ENCODE results near the gene CNTN2.

Gene CNTN2, protein sequence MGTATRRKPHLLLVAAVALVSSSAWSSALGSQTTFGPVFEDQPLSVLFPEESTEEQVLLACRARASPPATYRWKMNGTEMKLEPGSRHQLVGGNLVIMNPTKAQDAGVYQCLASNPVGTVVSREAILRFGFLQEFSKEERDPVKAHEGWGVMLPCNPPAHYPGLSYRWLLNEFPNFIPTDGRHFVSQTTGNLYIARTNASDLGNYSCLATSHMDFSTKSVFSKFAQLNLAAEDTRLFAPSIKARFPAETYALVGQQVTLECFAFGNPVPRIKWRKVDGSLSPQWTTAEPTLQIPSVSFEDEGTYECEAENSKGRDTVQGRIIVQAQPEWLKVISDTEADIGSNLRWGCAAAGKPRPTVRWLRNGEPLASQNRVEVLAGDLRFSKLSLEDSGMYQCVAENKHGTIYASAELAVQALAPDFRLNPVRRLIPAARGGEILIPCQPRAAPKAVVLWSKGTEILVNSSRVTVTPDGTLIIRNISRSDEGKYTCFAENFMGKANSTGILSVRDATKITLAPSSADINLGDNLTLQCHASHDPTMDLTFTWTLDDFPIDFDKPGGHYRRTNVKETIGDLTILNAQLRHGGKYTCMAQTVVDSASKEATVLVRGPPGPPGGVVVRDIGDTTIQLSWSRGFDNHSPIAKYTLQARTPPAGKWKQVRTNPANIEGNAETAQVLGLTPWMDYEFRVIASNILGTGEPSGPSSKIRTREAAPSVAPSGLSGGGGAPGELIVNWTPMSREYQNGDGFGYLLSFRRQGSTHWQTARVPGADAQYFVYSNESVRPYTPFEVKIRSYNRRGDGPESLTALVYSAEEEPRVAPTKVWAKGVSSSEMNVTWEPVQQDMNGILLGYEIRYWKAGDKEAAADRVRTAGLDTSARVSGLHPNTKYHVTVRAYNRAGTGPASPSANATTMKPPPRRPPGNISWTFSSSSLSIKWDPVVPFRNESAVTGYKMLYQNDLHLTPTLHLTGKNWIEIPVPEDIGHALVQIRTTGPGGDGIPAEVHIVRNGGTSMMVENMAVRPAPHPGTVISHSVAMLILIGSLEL

DNA sequence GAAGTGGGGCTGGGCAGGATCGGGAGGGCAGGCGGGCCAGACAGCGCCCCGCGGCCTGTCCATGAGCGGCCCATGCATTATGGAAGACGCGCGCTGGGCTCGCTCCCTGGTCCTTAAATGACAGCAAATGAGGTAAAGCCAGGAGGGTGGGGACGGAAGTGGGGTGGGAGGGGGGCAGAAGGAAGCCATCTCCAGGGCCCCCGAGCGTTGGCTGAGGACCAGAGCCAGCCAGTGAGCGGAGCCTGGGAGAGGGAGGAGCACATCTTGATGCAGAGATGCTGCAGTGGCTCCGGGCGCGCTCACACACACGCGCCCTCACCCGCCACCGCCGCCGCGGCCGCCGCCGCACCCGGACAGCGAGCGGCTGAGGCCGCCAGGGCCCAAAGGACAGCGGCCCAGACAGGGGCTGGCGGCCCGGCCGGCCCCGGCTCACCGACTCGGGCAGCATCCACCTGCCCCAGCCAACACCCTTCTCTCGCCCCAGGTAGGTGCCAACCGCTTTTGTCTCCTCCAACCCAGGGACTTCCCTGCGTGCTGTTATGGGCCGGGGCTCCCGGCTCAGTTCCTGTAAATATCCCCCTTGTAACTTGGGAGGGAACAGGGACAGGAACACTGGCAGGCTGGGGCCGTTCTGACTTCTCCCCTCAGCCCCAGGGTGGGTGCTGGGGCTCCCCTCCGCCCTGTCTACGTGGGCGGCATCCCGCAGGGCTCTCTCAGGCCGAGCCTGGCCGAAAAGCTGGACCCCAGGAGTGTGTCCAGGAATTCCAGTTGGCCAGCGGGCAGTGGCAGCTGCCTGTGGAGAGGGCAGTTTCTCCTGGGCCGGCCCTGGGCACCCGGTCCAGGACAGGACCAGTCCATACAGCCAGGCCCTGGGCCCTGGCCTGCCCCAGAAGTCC, at the start of gene CNTN2:
Gene CNTN2, plus strand, starts transcription at position 302 of the 896 bp plus-strand sequence. CDS start 9,974 bp downstream, outside the sequence.
- H3K27me3 ChIP-seq (ENCODE audit: insufficient read depth, low read length), result peaks cover 87% of the 10 kb centered on the region
- H3K9ac ChIP-seq (ENCODE audit: low read depth, low read length), result peak within 1 kb of the TSS; percentile 40; the same call in 1 of the 2 replicates
- H3K9me3 ChIP-seq (ENCODE audit: insufficient read depth, low read depth, low read length), result no peaks in the 10 kb centered on the region
- peaks cover 22% of the 10 kb centered on the region for H3K4me1 ChIP-seq (ENCODE audit: insufficient read depth, low read length)
- H3K36me3 ChIP-seq (ENCODE audit: insufficient read depth, low read depth, low read length), result no peaks in the 10 kb centered on the region
- H3K27ac ChIP-seq (ENCODE audit: low read length), result no peak within 1 kb of the TSS
- H3K4me3 ChIP-seq (ENCODE audit: low read length), result peak within 1 kb of the TSS; percentile 59; the same call in 1 of the 2 replicates

DNA sequence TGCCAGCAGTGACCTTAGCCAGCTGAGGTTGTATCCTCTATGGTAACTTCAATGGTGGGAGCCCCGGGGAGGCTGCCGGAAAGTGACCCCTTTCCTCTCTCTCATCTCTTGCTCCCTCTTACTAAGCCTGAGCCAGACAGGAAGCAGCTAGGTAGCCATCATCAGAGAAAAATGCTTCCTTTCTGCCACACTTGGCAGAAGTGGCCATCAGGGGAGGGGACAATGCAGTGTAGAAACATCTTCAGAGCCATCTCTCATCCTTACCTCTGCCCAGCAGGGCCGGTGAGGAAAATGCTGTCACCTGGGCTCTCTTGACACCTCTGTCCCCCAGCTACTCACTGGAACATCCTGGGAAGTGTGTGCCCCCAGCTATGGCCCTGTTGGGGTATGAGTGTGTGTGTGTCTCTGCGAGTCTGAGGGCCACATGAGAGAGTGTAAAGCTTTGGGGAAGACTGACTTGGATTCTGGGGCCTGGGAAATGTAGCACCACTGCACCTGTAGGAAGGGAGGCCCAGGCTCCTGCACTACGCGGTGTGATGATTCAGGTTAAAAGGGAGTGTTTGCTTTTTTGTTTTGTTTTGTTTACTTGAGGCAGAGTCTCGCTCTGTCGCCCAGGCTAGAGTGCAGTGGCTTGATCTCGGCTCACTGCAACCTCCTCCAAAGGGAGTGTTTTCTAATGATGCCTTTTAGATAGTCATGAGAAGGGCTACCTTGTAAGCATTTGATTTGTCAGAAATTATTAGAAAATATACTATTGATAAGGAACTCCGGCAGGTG, 48.7 kb upstream of the CNTN2 start:
- H3K4me1 ChIP-seq (ENCODE audit: insufficient read depth, low read length), result peaks cover 21% of the 10 kb centered on the region
- no peaks in the 10 kb centered on the region for H3K36me3 ChIP-seq (ENCODE audit: insufficient read depth, low read depth, low read length)
- peaks cover 43% of the 10 kb centered on the region; the same call in 1 of the 2 replicates for H3K27me3 ChIP-seq (ENCODE audit: insufficient read depth, low read length)
- H3K27ac ChIP-seq (ENCODE audit: low read length), result no peak overlapping the region
- H3K9ac ChIP-seq (ENCODE audit: low read depth, low read length), result no peak overlapping the region
- H3K4me3 ChIP-seq (ENCODE audit: low read length), result no peak overlapping the region
- no peaks in the 10 kb centered on the region for H3K9me3 ChIP-seq (ENCODE audit: insufficient read depth, low read depth, low read length)

DNA sequence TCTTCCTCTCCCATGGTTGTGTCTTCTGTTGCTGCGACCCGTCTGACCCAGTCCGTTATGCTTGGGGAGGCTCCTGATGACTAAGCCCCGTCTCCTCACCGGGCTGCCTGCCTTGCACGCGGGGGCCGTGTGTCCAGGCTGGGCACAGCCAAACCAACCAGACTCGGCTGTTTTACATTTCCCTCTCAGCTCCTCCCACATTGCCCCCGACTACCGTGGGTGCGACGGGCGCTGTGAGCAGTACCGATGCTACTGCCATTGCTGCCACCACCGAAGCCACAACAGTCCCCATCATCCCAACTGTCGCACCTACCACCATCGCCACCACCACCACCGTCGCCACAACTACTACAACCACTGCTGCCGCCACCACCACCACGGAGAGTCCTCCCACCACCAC, 46.0 kb upstream of the CNTN2 start:
- peaks cover 31% of the 10 kb centered on the region; the same call in 1 of the 2 replicates for H3K27me3 ChIP-seq (ENCODE audit: insufficient read depth, low read length)

DNA sequence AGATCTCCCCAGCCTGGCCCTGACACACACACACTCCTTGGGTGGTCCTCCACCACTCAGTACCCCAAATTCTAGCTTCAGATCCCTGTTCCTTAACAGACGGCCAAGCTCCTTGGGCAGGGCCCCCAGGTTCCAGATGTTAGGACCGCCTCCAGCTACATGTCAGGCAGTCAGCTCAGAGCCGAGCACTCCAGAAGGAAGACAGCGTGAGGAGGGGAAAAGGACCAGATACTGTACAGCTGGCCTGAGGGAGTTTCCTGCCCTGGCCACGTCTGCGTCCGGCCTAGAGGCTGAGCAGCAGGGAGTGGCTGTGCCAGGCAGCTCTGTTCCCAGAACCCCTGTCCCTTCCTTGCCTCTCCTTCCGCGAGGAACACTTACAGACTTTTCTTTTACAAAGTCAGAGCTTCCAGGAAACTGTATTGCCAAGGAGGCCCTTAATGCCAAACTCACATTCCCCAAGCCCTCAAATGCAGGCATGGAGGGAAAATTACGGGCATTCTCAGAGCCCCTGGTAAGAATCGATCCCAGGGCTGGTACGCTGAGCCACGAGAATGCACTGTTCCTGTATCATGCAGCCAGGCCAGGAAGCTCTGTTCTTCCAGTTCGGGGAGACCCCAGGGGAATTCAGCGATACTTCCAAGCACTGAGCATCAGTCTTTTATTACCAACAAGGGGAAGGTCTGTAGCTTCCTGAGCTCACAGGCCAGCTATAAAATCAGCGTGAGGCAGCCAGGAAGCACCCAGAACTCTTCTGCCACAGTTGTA, 45.2 kb upstream of the CNTN2 start:
- Histone ChIP-seq H3K4me3 (ENCODE audit: low read length) (no peak overlapping the region), H3K9ac (ENCODE audit: low read depth, low read length) (no peak overlapping the region), H3K4me1 (ENCODE audit: insufficient read depth, low read length) (peaks cover 6% of the 10 kb centered on the region), H3K36me3 (ENCODE audit: insufficient read depth, low read depth, low read length) (no peaks in the 10 kb centered on the region), H3K27ac (ENCODE audit: low read length) (no peak overlapping the region), H3K27me3 (ENCODE audit: insufficient read depth, low read length) (peaks cover 31% of the 10 kb centered on the region; the same call in 1 of the 2 replicates), H3K9me3 (ENCODE audit: insufficient read depth, low read depth, low read length) (no peaks in the 10 kb centered on the region)

More for the DNA sequence above, 46.0 kb upstream of the CNTN2 start:
- H3K9ac ChIP-seq (ENCODE audit: low read depth, low read length), result no peak overlapping the region
- H3K4me3 ChIP-seq (ENCODE audit: low read length), result no peak overlapping the region
- no peaks in the 10 kb centered on the region for H3K9me3 ChIP-seq (ENCODE audit: insufficient read depth, low read depth, low read length)
- no peaks in the 10 kb centered on the region for H3K36me3 ChIP-seq (ENCODE audit: insufficient read depth, low read depth, low read length)
- H3K4me1 ChIP-seq (ENCODE audit: insufficient read depth, low read length), result peaks cover 3% of the 10 kb centered on the region; the same call in 1 of the 2 replicates
- no peak overlapping the region for H3K27ac ChIP-seq (ENCODE audit: low read length)

DNA sequence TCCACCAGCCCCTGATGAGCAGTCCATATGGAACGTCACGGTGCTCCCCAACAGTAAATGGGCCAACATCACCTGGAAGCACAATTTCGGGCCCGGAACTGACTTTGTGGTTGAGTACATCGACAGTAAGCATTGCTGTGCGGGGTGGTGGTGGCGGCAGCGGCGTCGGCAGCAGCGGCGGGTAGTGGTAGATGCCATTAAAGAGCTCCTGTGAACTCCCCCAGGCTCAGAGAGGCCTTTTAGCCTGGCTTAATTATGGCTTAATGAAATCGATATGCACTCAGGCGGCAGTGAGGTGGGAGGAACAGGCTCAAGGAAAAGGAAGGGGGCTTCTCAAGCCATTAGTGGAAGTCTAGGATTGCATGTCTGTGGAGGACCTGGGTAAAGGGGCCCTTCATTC, 41.9 kb upstream of the CNTN2 start:
- Histone ChIP-seq H3K36me3 (ENCODE audit: insufficient read depth, low read depth, low read length) (no peaks in the 10 kb centered on the region), H3K9me3 (ENCODE audit: insufficient read depth, low read depth, low read length) (no peaks in the 10 kb centered on the region), H3K27ac (ENCODE audit: low read length) (no peak overlapping the region), H3K27me3 (ENCODE audit: insufficient read depth, low read length) (peaks cover 47% of the 10 kb centered on the region; the same call in 1 of the 2 replicates), H3K9ac (ENCODE audit: low read depth, low read length) (no peak overlapping the region), H3K4me1 (ENCODE audit: insufficient read depth, low read length) (peaks cover 17% of the 10 kb centered on the region), H3K4me3 (ENCODE audit: low read length) (no peak overlapping the region)

DNA sequence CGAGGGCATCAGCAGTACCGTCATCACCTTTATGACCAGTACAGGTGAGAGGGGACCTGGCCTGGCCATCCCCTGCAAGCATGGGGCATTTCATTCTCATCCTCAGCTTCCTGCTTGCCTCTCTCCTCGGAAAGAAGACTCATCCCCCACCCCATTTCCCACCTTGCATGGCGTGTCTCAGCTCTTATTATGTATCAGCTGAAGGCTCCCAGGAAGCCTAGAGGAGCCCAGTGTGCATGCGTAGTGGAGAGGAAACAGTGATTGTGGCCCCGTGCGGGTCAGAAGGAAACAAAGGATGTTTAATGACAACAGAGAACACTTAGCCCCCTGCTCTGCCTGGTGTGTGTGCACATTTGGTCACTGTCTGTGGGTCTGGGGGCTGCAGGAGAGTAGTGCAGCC, 40.3 kb upstream of the CNTN2 start:
- no peak overlapping the region for H3K9ac ChIP-seq (ENCODE audit: low read depth, low read length)
- no peaks in the 10 kb centered on the region for H3K9me3 ChIP-seq (ENCODE audit: insufficient read depth, low read depth, low read length)
- no peak overlapping the region for H3K27ac ChIP-seq (ENCODE audit: low read length)
- peaks cover 17% of the 10 kb centered on the region for H3K4me1 ChIP-seq (ENCODE audit: insufficient read depth, low read length)
- H3K36me3 ChIP-seq (ENCODE audit: insufficient read depth, low read depth, low read length), result no peaks in the 10 kb centered on the region
- H3K4me3 ChIP-seq (ENCODE audit: low read length), result 0 out of 2 replicates have a peak overlapping the region, but pooled peaks have one; percentile 1
- H3K27me3 ChIP-seq (ENCODE audit: insufficient read depth, low read length), result peaks cover 47% of the 10 kb centered on the region; the same call in 1 of the 2 replicates

DNA sequence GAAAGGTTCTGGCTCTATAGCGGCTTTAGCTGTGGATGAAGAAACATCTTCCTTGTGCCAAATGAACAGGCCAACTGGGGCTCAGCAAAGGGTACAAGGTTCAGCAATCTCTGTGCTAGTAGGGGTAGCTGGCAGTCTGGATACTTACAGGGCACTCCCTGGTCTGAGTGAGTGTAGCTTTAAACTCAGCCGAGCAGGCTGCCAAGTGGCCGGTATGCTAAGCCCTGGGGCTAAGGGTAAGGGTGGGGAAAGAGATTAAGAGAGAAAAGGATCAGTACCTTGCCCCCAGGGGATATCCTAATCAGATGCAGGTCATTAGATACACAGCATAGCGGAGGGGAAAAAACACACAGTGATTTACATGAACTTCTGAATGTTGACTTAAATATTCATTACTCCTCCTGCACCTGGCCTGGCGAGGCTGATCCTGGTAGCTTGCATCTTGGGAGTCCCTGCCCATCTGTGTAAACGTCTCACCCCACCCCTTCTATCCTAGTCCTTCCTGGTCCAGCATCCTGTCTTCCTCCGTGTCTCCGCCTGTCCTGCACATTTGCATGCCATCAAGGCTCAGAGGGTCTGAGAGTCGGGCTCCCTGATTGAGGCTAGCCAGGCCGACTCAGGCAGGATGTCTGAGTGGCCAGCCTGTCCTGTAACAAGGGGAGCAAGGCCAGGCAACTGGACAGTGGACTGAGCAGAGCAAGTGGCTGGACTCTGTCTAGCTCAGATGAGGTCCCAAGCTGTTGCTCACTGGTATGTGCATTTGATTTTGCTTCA, 39.5 kb upstream of the CNTN2 start:
- Histone ChIP-seq H3K36me3 (ENCODE audit: insufficient read depth, low read depth, low read length) (no peaks in the 10 kb centered on the region), H3K9ac (ENCODE audit: low read depth, low read length) (no peak overlapping the region), H3K4me1 (ENCODE audit: insufficient read depth, low read length) (peaks cover 17% of the 10 kb centered on the region), H3K4me3 (ENCODE audit: low read length) (0 out of 2 replicates have a peak overlapping the region, but pooled peaks have one; percentile 1), H3K9me3 (ENCODE audit: insufficient read depth, low read depth, low read length) (no peaks in the 10 kb centered on the region), H3K27me3 (ENCODE audit: insufficient read depth, low read length) (peaks cover 47% of the 10 kb centered on the region; the same call in 1 of the 2 replicates), H3K27ac (ENCODE audit: low read length) (no peak overlapping the region)

DNA sequence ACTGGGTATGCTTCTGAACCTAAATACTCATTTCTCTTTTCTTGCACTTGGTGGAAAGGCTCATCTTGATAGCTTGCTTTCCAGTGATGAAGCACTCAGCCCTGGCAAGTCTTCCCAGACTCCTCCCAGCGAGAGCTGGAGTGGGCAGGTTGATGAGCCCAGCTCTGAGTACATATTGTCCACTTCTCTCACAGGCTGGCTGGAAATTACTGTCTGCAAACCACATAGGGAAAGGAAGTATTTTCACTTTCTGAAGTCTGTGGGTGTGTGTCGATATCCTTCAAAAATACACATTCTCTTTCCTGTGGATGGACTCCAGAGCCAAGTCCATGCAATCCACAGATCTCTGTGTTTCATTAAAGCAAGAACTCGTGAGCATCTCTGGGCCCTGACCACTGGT, 38.7 kb upstream of the CNTN2 start:
- peaks cover 42% of the 10 kb centered on the region; the same call in 1 of the 2 replicates for H3K27me3 ChIP-seq (ENCODE audit: insufficient read depth, low read length)
- H3K9ac ChIP-seq (ENCODE audit: low read depth, low read length), result no peak overlapping the region
- H3K4me1 ChIP-seq (ENCODE audit: insufficient read depth, low read length), result peaks cover 17% of the 10 kb centered on the region
- H3K27ac ChIP-seq (ENCODE audit: low read length), result no peak overlapping the region
- no peaks in the 10 kb centered on the region for H3K9me3 ChIP-seq (ENCODE audit: insufficient read depth, low read depth, low read length)
- no peaks in the 10 kb centered on the region for H3K36me3 ChIP-seq (ENCODE audit: insufficient read depth, low read depth, low read length)
- H3K4me3 ChIP-seq (ENCODE audit: low read length), result no peak overlapping the region

DNA sequence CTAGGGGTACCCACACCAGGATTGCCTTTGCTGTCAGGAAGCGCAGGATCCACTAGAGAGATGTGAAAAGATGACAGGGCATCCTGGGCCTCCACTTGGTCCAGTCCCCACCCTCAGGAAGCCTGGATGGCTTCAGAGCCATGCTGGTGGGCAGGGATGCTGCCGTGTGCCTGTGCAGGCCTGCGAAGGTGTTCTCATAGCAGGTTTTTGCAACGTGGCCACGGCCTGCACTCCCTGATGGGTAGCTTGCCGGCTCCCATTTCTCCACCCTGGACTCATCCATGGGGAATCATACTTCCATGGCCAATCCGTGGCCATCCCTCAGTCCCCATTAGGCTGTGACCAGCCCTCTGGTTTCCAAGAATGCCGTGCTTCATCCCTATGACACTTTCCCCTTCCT, 34.1 kb upstream of the CNTN2 start:
- H3K36me3 ChIP-seq (ENCODE audit: insufficient read depth, low read depth, low read length), result no peaks in the 10 kb centered on the region
- no peak overlapping the region for H3K9ac ChIP-seq (ENCODE audit: low read depth, low read length)
- H3K9me3 ChIP-seq (ENCODE audit: insufficient read depth, low read depth, low read length), result no peaks in the 10 kb centered on the region
- H3K4me1 ChIP-seq (ENCODE audit: insufficient read depth, low read length), result peaks cover 10% of the 10 kb centered on the region; the same call in 1 of the 2 replicates
- no peak overlapping the region for H3K4me3 ChIP-seq (ENCODE audit: low read length)
- peaks cover 22% of the 10 kb centered on the region; the same call in 1 of the 2 replicates for H3K27me3 ChIP-seq (ENCODE audit: insufficient read depth, low read length)
- H3K27ac ChIP-seq (ENCODE audit: low read length), result no peak overlapping the region

Measured in iPS-20b (cell line).